Cardiac fibroblast (primary cell): ENCODE data around the gene EVI5.

ENCODE experiments used
- DNase-seq, 2 donors: peaks; one replicate each; pipeline versions ENCODE4 v3.0.0 to v3.0.0-alpha.2; 2010; ENCODE audit warnings: low read depth in 2 of 2
- H3K4me3 ChIP-seq, 2 donors: replicated peaks in 1 of 2; 1 replicate in 1 of 2; 2 replicates in 1 of 2; pipeline ENCODE4 v1.5.1; 2011; ENCODE audit warnings: low read depth in 2 of 2, low read length in 2 of 2, mild to moderate bottlenecking in 2 of 2, moderate library complexity in 1 of 2
- CTCF ChIP-seq: IDR thresholded peaks from one replicate; pipeline ENCODE4 v1.5.1; 2011; ENCODE audit warnings: low read depth, mild to moderate bottlenecking, low read length, inconsistent platforms

EVI5 gene

GRCh38 chr1:92519043-92519442 lies 265.9 kb downstream of the EVI5 start:
- no peak for DNase-seq
- no peak for TF ChIP-seq CTCF
- H3K4me3 ChIP-seq: no peak overlapping the region

GRCh38 chr1:92516574-92516973 lies 268.3 kb downstream of the EVI5 start:
- no peak overlapping the region for H3K4me3 ChIP-seq
- no peak for TF ChIP-seq CTCF
- no peak for DNase-seq

- no peak overlapping the region for H3K4me3 ChIP-seq
- no peak for DNase-seq
- TF ChIP-seq CTCF: no peak
Measured at GRCh38 chr1:92515796-92516201, 269.1 kb downstream of the EVI5 start.

GRCh38 chr1:92511541-92511940 lies 273.4 kb downstream of the EVI5 start:
- H3K4me3 ChIP-seq: no peak overlapping the region
- TF ChIP-seq CTCF: no peak
- DNase-seq: no peak

GRCh38 chr1:92509619-92510018 lies 275.3 kb downstream of the EVI5 start:
- no peak overlapping the region for H3K4me3 ChIP-seq
- DNase-seq: no peak
- TF ChIP-seq CTCF: no peak

- no peak overlapping the region for H3K4me3 ChIP-seq
- peak in 1 of 2 donors; percentile 9 for DNase-seq
- no peak for TF ChIP-seq CTCF
Measured at GRCh38 chr1:92505015-92505692, 279.8 kb downstream of the EVI5 start.

GRCh38 chr1:92504291-92505014 lies 280.5 kb downstream of the EVI5 start:
- H3K4me3 ChIP-seq: no peak overlapping the region
- DNase-seq: no peak
- no peak for TF ChIP-seq CTCF
